ENCODE measurements around the gene DOCK1.

The DOCK1 gene

GRCh38 chr10:127176649-127177048, 271.4 kb downstream of the DOCK1 start:
- DNase-seq (ENCODE audit: low spot score), result no peak

- no peak for DNase-seq (ENCODE audit: low spot score)
Observed at GRCh38 chr10:127179612-127180250, 274.5 kb downstream of the DOCK1 start.

- no peak for DNase-seq (ENCODE audit: low spot score)
Observed at GRCh38 chr10:127182161-127182560, 276.9 kb downstream of the DOCK1 start.

GRCh38 chr10:127184582-127184981, 279.4 kb downstream of the DOCK1 start:
- no peak for DNase-seq (ENCODE audit: low spot score)

- DNase-seq (ENCODE audit: low spot score), result no peak
Observed at GRCh38 chr10:127186813-127187212, 281.6 kb downstream of the DOCK1 start.

- DNase-seq (ENCODE audit: low spot score), result no peak
Observed at GRCh38 chr10:127189226-127189625, 284.0 kb downstream of the DOCK1 start.

GRCh38 chr10:127190427-127190826, 285.2 kb downstream of the DOCK1 start:
- no peak for DNase-seq (ENCODE audit: low spot score)

- no peak for DNase-seq (ENCODE audit: low spot score)
Observed at GRCh38 chr10:127193125-127193524, 287.9 kb downstream of the DOCK1 start.

GRCh38 chr10:127194111-127194510, 288.9 kb downstream of the DOCK1 start:
- no peak for DNase-seq (ENCODE audit: low spot score)

- no peak for DNase-seq (ENCODE audit: low spot score)
Observed at GRCh38 chr10:127194599-127194998, 289.4 kb downstream of the DOCK1 start.

GRCh38 chr10:127195041-127195506, 289.8 kb downstream of the DOCK1 start:
- no peak for DNase-seq (ENCODE audit: low spot score)

- DNase-seq (ENCODE audit: low spot score), result no peak
Observed at GRCh38 chr10:127195571-127196281, 290.5 kb downstream of the DOCK1 start.

- DNase-seq (ENCODE audit: low spot score), result no peak
Observed at GRCh38 chr10:127196282-127197153, 291.3 kb downstream of the DOCK1 start, which contains the start of gene INSYN2A. INSYN2A (minus strand) TSS chr10:127196591; CDS start chr10:127176395, 20,196 bp downstream.

- no peak for DNase-seq (ENCODE audit: low spot score)
Observed at GRCh38 chr10:127197154-127197432, 291.9 kb downstream of the DOCK1 start.

GRCh38 chr10:127198307-127198706, 293.1 kb downstream of the DOCK1 start:
- no peak for DNase-seq (ENCODE audit: low spot score)

- DNase-seq (ENCODE audit: low spot score), result no peak
Observed at GRCh38 chr10:127198721-127199120, 293.5 kb downstream of the DOCK1 start.

- no peak for DNase-seq (ENCODE audit: low spot score)
Observed at GRCh38 chr10:127200646-127201045, 295.4 kb downstream of the DOCK1 start.

- no peak for DNase-seq (ENCODE audit: low spot score)
Observed at GRCh38 chr10:127203067-127203466, 297.8 kb downstream of the DOCK1 start.

GRCh38 chr10:127207081-127207480, 301.9 kb downstream of the DOCK1 start:
- DNase-seq (ENCODE audit: low spot score), result no peak

- no peak for DNase-seq (ENCODE audit: low spot score)
Observed at GRCh38 chr10:127210936-127211466, 305.8 kb downstream of the DOCK1 start.

- DNase-seq (ENCODE audit: low spot score), result no peak
Observed at GRCh38 chr10:127215866-127216265, 310.6 kb downstream of the DOCK1 start.

GRCh38 chr10:127216274-127216673, 311.0 kb downstream of the DOCK1 start:
- DNase-seq (ENCODE audit: low spot score), result no peak

- DNase-seq (ENCODE audit: low spot score), result no peak
Observed at GRCh38 chr10:127216786-127217185, 311.6 kb downstream of the DOCK1 start.

All from hematopoietic multipotent progenitor cell treated with erythropoietin and hydrocortisone succinate and interleukin-3 and kit ligand, for 15 days (in vitro differentiated cells).